NK-92 (cell line): ENCODE results near the gene LTBP2.

Source experiments
- DNase-seq: peaks from one replicate; lab custom pipeline; 2025; ENCODE audit not compliant: unreplicated experiment; lab: John Stamatoyannopoulos, UW

The LTBP2 gene

GRCh38 chr14:74611650-74612349 is at the start of gene LTBP2:
Gene LTBP2, minus strand, starts transcription at chr14:74612237. Its CDS starts 293 bp downstream, at chr14:74611944.
- DNase-seq = no peak

DNA sequence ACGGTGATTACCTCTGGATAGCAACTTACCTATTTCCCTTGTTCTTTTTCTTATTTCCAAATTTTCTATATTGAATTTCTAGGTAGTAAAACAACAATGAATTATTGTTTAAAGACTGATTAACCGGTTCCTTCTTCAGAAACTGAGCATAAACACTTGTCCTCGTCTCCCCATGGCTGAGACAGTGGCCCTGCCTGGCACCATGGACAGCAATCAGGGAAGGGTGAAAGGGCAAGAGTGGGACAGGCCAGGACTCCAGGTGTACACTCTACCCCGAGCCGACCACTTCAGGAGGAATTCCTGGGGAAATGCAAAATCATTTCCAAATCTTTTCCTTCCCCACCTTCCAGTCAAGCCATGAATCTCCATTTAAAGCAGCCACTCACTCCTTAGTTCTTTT is 48.8 kb upstream of the LTBP2 start:
- DNase-seq = no peak

- no peak for DNase-seq
Observed at GRCh38 chr14:74660167-74660566, 48.1 kb upstream of the LTBP2 start.

GRCh38 chr14:74658535-74659131 is 46.6 kb upstream of the LTBP2 start:
- no peak for DNase-seq

GRCh38 chr14:74656964-74657363 is 44.9 kb upstream of the LTBP2 start:
- DNase-seq = no peak

- no peak for DNase-seq
Observed at GRCh38 chr14:74655599-74656395, 43.8 kb upstream of the LTBP2 start.

GRCh38 chr14:74654931-74655330 is 42.9 kb upstream of the LTBP2 start:
- DNase-seq = no peak

- no peak for DNase-seq
Observed at GRCh38 chr14:74653386-74654138, 41.5 kb upstream of the LTBP2 start.

GRCh38 chr14:74652541-74652940 is 40.5 kb upstream of the LTBP2 start:
- DNase-seq = no peak

GRCh38 chr14:74650927-74651686 is 39.1 kb upstream of the LTBP2 start:
- no peak for DNase-seq

DNA sequence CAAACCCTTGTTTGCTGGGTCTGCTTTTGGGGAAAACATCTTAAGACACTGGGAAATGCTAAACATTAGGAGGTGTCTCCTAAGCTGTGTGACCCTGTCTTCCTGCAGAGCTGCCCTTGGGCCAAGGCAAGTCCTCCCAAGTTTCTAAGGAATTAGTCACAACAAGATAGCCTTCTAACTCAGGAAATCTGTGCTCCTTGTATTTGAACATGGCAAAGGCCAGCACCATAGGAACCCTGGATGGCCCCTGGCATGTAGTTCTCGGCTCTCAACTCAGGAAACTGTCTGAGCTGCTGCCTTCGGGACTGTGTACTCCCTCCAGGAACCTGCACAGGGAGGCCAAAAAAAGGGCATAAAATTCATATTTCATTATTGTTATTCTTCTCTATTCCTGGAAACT is 37.6 kb upstream of the LTBP2 start:
- DNase-seq = no peak

- DNase-seq = no peak
Observed at GRCh38 chr14:74649167-74649566, 37.1 kb upstream of the LTBP2 start.

DNA sequence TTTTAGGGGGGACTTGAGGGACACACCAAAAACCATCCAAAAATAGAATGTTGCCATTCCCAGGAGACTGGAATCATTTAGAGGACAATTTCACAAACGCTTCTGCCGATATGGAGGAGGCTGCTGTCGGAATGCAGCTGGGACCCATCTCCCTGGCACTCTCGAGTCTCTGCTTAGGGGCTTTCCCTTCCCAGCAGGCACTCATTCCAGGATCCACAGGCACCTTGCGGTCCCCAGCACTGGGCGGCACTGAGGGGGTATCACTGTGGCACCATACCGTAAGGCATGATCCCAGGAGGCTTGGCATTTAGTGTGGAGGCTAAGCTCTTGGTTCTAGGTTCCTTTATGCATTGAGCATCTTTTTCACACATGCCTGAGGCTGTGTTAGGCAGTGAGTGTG is 36.6 kb upstream of the LTBP2 start:
- no peak for DNase-seq

GRCh38 chr14:74647678-74648461 is 35.8 kb upstream of the LTBP2 start:
- DNase-seq = no peak

- no peak for DNase-seq
Observed at GRCh38 chr14:74647061-74647677, 35.1 kb upstream of the LTBP2 start.

GRCh38 chr14:74645756-74646470 is 33.9 kb upstream of the LTBP2 start:
- no peak for DNase-seq

DNA sequence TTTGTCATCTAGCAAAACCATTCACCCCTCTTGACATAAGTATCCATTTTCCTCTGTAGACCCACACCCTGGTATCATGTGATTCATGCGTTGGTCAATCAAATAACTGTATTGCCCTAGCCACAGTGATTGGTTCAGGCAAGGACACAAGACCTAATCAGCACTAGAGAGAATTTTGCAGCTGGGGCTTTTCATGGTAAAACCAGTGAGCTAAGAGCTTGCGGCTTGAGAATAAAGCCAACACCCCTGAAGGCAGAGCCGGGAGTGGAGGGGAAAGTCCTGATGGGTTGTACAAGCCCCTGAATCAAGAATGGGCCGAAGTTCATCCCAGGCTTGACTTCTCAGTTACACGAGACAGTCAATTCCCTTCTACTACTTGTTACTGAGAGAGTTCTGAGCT is 33.2 kb upstream of the LTBP2 start:
- no peak for DNase-seq

DNA sequence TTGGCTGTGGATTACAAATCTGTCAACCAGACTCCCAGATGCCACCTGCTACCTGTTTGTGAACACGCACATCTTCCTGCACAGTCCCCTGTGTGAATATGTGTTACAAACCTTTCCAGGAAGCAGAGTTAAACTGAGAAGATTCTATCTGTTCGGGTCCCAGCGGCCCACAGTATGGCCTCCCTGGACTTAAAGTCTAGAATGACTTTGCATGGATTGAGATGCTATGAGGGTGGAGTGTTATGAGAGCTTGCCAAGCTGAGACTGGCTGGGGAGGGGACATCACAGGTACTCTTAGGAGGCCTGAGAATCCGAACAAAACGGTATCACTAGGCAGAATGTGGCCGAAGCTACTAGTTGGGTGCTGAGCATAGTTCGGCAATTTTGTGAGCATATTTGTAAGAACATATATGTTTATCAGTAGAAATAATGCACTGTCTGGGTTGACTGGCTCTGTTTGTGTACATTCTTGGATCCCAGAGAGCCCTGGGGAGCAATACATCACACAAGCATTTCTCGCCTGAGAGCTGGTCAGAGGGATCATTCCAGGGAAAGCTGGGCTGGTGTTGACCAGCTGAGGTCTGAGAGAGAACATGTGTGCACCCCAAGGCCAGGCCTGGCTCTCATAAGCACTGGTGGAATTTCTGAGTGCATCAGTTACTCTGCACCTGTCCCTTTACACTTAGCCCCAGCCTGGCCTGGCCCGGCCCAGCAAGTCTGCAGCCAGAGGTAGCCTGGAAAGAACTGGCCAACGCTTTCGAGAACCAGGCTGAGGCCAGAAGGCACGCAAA is 29.8 kb upstream of the LTBP2 start:
- DNase-seq = no peak
